MM.1S (cell line): ENCODE results near the gene TMTC2.

Experiments used
- CTCF ChIP-seq: fragments of 300-600 bp; sonication (generic); IDR thresholded peaks from 2 replicates; pipeline ENCODE4 v1.5.1; 2016; ENCODE audit warnings: antibody characterized with exemption, low read length, mixed read lengths
- EZH2phosphoT487 ChIP-seq: fragments of 300-600 bp; sonication (generic); IDR thresholded peaks from 2 replicates; pipeline ENCODE4 v1.6.1; 2018; ENCODE audit warnings: antibody characterized with exemption, low read length

- no peak for TF ChIP-seq CTCF
- no peak for TF ChIP-seq EZH2phosphoT487
Observed at GRCh38 chr12:83027021-83027723, 340.5 kb downstream of the TMTC2 start.
